CD4-positive, alpha-beta T cell treated with Interferon alpha-2 for 1 hour (primary cell): ENCODE data around the gene MAP3K1.
A peak's percentile ranks its signal among the peaks of the same experiment; 100 is the strongest.

Experiments used
- DNase-seq, 2 donors: peaks; one replicate each; pipeline ENCODE4 v3.0.0-alpha.2; 2020 to 2022

The MAP3K1 gene

DNA sequence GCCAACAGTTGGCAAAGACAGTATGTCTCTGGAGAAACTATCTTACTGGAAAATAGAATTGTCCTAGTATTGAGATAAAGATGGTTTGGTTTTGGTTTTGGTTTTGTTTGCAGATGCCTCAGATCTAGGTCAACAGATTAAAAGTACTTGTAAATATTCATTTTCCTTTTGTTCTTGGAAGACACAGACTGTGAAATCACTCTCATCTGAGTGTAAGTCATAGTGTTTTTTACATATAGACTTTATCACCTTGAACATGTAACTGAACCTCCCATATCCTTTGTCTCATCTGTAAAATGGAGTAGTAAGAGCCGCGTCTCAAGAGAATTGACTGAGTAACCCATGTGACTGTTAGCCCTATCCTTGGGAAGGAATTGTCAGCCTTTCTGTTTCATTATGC lies 34.3 kb downstream of the MAP3K1 start:
- no peak for DNase-seq

DNA sequence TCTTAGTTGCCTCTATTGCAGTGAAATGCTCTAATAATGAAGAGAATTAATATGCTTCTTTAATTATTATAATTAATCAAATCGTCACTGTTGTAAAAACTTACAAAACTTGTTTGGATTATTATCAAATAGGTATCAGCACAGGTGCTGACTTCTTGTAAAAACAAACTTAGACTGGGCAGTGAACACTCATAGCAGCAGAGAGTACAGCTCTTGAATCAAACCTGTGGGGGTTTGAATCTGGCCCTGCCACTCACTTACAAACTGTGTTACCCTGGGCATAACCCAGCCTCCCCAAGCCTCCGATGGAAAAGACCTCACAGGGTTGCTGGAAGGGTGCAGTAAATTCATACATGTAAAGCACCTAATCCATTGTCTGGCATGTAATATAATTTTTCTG lies 35.1 kb downstream of the MAP3K1 start:
- DNase-seq, result no peak

DNA sequence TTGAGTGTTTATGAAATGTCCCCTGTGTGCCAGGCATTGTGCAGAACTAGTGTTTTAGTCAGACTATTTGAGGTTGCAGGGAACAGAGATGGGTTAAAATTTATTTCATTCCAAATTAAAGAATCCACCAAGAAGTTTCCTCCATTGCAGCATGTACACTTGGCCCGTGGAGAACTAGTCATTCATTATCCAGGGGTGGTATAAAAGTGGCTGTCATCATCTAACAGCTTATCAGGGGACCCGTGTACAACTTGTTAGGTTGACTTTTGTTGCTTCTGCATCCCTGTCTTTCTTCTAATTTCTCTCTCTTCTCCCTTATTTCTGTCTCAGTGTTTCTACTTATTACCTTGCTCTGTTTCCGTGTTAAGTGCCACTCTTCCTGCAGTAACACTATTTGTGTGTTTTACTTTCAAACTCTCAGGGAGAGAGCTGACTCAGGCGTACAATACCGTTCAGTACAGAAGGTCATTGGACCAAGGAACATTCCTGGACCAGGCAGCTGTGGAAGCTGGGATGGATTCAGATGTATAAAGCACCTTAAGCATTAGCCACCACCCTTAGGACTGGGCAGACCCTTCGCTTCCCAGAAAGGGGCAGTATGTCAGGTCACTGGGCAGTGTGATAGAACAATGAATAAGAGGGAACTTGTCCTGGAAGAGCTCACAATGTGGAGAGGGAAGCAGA lies 36.1 kb downstream of the MAP3K1 start:
- DNase-seq, result no peak

DNA sequence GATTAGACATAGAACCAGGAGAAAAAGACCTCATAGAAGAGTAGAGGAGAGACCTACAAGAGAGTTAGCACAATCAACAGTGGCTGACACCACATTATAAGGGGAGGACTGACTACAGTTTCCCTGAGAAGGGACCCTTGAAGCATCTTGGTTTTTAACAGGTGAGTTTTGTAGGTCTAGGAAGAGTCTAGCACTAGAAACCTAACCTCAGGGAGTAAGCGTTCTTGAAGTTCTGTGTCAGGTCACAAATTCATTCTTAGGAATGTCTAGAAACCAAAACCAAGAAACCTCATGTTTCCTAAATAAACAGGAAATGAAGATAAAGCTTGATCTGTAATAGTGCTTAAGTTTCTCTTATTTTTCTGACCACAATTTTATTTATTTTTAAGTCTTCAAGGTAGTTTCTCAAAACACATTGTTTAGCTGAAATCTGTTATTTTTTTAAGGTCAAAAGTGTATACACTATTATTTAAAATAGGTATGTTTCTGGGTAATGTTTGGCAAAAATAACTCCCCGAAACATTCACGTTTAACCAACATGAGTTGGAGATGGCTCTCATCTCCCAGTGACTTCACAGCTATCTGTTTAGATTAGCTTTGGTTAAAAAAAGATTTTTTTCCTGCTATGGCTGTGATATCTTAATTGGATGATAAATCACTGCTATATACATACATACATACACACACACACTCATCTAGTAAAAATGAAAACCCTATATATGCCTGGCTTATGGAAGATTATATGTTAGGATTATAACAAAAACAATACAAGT lies 37.1 kb downstream of the MAP3K1 start:
- DNase-seq, result peak in 1 of 2 donors; percentile 31

DNA sequence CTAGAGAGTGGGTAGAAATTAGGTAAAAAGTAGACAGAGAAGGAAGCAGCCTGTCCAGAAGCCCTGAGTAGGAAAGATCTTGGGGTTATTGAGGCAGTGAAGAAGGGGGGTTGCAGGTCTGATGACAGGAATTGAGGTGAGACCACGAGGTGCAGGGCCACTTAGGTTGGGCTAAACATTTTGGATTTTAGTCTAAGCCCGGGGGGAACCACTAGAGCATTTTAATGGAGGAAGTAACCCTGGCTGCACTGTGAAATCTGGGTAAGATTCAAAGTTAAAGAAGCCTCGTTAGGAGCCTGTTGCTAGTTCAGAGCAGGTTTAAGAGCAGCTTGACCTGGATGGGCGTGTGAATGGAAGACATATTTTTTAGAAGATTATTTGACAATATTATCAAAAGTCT lies 38.3 kb downstream of the MAP3K1 start:
- no peak for DNase-seq

DNA sequence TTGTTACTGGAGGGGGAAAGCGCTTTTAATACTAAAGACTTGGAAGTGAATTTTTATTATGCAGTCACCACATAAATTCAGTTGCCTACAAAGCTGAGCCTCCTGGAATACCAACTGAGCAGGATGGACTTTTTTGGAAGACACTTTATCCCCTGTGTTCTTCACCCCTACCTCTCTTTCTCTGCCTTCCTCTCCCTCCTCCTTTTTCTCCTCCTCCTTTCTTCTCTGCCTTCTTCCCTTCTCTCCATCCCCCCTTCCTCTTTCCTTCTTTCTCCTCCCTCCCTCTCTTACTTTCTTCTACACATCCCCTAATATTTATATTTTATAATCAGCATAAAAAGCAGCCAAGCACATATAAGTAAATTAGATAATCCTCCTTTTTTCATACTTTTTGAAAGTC lies 39.6 kb downstream of the MAP3K1 start:
- no peak for DNase-seq

DNA sequence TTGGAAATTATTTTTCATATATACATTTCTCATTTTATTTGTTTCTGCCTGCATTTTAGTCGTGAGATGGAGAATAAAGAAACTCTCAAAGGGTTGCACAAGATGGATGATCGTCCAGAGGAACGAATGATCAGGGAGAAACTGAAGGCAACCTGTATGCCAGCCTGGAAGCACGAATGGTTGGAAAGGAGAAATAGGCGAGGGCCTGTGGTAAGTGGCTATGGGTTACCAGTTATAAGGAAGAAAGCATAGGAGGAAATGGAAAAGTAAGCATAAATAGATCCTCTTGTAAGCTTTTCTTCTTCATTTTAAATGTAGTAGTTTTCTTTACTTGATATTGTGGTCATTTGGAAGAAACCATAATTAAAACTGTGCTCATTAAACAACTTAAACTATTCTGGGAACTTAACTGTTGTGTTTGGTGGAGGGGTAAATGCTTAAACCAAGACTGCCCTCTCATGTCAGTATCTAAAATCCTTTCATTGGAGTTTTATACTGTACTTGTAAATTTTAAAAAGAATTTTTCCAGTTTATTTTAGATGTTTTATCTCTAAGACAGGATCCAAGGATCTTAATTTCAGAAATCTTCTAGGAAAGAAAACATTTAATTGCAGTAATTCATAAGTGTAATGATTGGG lies 41.3 kb downstream of the MAP3K1 start:
- no peak for DNase-seq

DNA sequence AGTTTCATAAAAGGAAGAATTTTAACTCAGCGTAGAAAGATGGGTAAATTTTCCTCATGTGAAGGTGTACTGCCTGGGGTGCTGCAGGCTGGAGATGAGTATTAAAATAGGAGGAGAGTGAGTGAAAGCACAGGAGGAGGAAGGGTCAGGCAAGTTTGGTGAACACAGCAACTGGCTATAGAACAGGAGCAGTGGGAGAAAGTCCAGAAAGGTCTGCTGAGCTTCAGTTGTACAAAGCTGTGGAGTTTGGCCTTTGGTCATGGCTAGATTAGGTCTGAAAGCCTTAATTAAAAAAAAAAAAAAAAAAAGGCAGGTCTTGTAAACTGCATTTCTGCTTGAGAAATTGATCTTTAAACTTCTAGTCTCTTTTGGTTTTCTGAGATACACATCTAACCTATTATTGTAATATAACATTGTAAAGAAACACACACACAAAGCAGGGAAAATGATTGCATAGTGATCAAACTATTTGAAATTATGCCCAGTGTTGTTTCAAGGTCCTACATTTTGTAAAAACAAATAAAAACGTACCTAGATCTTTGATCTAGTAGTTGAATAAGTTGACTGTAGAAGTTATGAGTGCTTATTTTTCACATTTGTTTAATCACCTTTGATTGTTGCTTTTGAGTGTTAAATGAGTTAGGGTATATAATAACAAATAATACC lies 43.6 kb downstream of the MAP3K1 start:
- no peak for DNase-seq

DNA sequence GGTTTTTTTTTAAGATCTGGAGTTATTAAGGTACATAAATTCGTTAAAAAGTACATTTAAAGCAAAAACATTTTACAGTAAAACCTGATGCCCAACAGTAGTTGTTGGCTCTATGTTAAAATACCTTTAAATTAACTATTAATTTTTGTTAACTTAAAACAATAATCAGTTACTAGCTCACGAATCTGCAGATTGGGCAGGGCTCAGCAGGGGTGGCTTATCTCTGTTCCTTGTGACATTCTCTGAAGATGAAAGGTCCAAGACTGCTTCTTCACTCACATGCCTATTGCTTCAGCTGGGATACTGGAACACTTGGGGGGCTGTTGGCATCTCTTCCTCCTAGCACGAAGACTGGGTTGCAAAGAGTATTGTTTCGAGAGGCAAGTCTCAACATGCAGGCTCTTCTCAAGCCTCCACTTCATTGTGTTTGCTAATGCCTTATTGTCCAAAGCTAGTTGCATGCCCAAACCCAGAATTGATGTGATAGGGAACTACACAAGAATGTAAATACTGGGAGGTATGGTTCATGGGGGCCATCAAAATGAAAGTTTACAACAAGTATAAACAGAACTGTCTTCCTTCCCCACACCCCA lies 46.6 kb downstream of the MAP3K1 start:
- DNase-seq, result no peak

DNA sequence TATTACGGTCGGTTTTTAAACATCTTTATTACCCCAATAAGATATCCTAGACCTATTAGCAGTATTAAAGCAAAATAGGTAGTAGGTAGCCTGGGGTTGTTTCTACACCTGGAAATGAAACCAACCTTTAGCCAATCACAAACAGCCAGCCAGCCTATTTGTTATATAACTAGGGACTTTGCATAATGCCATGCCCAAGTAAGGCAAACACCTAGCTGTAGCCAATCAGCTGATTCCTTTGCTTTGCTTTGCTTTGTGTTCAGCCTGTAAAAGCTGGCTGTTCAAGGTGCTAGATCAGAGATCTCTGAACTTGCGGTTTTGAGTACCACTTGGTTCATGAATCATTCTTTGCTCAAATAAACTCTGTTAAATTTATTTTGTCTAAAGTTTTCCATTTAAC lies 47.6 kb downstream of the MAP3K1 start:
- peak in 1 of 2 donors; percentile 36 for DNase-seq

DNA sequence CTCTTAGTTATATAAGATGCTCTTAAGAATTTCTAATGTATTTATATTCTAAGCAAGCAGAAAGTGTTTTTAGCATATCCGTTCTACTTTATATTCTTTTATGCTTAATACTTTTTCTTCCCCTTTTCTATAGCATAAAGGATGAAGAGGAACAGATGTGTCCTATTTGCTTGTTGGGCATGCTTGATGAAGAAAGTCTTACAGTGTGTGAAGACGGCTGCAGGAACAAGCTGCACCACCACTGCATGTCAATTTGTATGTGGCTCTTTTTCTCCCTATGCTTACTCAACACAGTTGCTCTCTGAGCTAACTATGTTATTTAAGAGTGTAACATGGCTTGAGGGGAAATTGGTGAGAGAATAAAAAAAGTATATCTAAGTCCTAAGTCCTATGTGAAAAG lies 56.4 kb downstream of the MAP3K1 start:
- no peak for DNase-seq

DNA sequence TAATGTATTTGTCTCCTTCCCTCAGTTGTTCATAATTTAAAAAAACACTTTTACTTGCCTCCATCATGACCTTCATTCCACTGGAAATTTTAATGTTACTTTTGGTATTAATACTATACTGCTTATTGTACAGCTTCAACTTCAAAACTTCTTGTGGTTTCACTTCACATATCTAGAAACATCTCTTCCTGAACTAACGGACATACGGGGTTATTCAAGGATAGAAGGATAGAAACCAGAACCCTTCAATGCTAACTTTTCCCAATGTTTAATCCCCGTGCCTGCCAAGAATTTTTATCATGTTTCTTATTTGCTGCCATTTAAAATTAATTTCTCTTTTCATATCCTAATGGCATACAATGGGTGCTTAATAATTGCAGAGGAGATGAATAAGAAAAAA lies 57.7 kb downstream of the MAP3K1 start:
- DNase-seq, result no peak

DNA sequence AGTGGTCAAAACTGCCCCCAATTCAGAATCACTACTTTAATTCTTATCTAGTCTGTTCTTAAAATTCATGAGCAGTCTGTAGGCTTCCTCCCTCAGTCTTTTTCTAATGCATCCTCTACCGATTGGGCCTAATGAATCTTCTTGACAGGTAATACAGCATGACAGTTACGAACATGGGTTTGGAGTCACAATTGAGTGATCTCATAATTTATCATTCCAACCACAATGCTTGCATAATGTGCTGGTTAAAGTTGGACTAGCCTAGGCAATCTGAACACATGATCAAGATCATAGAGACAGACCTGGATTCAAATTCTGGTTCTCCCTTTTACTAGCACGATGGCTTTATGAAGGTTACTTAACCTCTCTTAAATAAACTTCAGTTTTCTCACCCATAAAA lies 61.0 kb downstream of the MAP3K1 start:
- no peak for DNase-seq

DNA sequence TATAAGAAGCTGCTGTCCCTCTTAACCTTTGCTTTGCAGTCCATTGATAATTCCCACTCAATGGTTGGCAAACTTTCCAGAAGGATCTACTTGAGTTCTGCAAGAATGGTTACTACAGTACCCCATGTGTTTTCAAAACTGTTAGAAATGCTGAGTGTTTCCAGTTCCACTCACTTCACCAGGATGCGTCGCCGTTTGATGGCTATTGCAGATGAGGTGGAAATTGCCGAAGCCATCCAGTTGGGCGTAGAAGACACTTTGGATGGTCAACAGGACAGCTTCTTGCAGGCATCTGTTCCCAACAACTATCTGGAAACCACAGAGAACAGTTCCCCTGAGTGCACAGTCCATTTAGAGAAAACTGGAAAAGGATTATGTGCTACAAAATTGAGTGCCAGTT lies 66.2 kb downstream of the MAP3K1 start:
- no peak for DNase-seq

DNA sequence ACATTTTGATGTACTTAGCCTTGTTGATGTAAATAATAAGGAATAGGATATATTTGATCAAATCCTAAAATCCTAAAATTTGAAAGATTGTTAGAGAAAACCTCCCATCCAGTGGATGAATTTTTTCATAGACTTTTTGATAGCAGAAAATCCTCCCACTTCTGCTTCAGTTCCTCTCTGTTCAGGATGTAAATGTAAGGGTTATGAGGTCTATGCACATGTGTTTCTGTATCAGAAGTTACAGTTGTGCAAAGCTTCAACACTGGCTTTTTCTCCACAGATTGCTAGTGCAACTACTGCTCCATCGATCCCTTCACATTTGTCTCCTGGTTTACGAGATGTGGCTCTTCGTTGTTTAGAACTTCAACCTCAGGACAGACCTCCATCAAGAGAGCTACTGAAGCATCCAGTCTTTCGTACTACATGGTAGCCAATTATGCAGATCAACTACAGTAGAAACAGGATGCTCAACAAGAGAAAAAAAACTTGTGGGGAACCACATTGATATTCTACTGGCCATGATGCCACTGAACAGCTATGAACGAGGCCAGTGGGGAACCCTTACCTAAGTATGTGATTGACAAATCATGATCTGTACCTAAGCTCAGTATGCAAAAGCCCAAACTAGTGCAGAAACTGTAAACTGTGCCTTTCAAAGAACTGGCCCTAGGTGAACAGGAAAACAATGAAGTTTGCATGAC lies 78.1 kb downstream of the MAP3K1 start:
- no peak for DNase-seq

DNA sequence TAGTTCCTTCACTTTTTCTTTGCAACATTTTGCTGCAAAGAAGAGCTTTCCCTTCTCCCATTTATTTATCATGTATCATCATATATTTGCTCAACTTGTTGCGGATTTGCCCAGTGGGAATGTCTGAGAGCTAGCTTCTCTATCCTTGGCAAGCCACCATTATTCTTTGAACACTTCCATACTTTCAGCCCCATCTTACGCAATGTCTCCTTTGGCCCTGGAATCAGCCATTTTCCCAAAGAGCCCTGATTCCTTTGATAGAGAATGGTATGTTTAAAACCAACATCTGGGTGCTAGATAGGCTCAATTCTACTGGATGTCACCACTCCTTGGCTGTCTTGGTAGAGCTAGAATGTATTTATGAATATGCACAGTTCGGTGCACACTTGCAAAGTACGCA lies 81.4 kb downstream of the MAP3K1 start:
- no peak for DNase-seq

DNA sequence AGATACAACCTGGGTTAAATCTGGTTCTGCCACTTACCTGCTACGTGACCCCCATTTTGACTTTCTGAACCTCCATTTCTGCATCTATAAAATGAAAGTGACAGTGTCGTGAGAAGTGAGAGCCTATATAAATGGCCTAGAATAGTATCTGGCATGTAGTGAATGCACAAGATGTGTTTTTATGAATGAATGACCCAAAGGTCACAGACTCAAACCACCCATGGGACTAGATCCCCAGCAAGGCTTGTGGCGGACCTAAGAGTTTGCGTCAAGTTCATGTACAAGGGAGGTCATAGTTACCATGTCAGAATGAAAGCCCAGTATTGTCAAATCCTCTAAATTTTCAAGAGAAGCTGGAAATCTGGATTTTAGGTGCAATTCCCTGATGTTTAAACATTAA lies 82.9 kb downstream of the MAP3K1 start:
- no peak for DNase-seq

DNA sequence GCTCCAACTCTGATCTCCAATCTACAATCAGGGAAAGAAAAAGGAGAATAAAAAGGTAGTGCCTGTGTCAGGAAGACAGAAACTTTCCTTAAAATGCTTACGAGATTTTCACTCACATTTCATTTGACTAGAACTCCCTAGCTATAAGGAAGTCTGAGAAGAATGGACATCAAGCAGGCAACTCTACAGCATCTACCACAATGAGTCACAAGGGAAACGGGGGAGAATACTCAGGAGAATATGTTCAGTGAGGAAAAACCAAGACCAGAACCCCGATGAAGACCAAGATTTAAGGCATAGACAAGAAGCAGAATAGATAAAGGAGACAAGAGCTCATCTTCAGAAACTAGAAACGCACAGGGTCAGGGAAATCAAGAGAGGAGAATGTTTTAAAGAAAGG lies 85.0 kb downstream of the MAP3K1 start:
- no peak for DNase-seq

DNA sequence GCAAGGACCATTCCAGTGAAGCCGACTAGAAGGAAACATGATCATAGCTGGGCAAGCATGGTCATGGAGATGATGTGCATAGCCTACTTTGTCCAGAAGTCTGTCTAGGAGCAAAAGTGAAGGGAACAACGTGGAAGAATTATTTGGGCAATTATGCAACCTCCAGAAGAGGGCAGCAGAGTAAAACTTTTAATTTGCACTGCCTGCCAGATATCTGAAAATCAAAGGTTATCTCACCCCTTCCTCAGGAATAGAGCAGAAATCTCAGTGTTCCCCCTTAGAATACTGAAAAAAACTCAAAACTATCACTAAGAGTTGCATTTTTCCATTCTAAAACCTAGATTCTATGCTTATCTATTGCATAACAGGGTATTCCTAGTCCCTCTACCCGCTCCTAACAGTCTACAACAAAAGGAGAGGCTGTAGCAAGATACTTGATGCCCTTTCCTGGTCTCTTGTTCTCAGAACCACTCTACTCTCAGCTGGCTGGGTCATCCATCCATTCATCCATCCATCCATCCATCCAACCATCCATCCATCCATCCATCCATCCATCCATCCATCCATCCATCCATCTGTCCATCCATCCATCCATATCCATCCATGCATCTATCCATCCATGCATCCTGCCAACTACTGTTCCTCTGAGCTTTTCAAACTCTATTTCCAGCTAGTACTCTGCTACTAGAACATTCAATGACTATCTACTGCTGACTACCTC lies 85.7 kb downstream of the MAP3K1 start:
- peak; percentile 16 to 69 for DNase-seq

DNA sequence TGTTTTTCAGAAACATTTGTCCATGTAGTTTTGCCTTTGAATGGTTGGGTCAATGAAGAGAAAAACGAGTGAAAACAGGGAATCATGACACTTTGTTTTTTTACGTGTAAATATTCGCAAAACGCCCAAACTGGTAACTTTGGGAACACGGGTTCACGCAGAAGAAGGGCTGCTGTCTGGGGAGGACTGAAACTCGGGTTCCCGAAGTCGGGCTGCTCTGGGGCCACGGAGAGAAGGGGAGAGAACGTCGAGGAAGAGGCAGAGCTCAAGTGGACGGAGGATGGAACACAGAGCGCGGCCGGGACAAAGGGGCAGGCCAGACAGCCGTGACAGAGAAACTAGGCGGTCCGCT lies 93.6 kb downstream of the MAP3K1 start:
- no peak for DNase-seq

DNA sequence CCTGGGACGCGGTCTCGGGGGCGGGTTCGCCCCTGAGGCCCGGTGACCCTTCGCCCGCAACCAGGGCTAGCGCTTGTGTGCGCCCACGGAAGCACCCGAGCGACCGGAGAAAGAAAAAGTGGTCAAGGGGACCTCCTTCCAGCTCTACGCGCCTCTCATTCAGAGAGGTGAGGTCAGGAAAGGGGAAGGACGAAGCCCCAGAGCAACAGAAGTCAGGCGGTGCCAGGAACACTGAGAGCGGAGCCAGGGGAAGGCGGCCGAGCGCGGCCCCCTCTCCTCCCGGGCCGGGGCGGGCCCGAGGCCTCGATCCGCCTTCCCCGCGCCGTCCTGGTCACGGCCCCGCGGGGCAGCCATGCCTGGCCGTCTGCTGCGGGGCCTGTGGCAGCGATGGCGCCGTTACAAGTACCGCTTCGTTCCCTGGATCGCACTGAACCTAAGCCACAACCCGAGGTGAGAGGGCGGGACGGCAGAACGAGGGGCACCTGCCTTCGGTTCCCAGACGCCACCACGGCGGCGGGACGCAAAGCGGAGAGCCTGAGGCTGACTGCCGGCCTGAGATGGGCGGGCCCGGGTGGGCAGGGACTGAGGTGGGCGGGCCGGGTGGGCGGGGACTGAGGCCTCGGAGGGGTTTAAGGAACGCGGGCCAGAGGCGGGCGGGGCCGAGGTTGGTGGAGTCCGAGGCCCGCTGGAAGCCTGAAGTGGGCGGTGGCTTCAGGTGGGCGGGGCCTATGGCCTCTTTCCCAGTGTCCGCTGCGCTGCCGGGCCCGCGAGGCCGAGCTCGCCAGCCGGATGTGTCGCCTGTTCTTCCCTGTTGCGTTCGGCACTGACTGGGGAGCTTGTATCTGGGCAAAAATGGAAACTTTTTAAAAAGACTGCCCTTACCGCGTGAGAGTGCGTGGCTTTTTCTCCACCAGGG lies 94.2 kb downstream of the MAP3K1 start, which contains the start of gene SETD9:
SETD9 (plus strand) TSS at position 303 of the 916 bp plus-strand sequence; CDS start at position 353, 50 bp downstream.
- DNase-seq, result peak; percentile 91 to 93
